Lung (tissue), 12 donors: ENCODE data around the gene ATP5PO. TPM values are rescaled to one million over a fixed set of nuclear protein-coding genes. Genes with fewer than 3 reads are reported as not detected.

Experiments used
- ATAC-seq: fragments of 200-7000 bp; cut with Tn5 transposase; one replicate; pipeline ENCODE4 v1.9.1; 2020; ENCODE audit warnings: moderate number of reproducible peaks; ENCODE audit not compliant: insufficient read depth, low FRiP score
- DNase-seq, 3 donors: peaks; one replicate each; pipeline ENCODE4 v3.0.0-alpha.2; 2013 to 2017
- H3K27ac ChIP-seq, 2 donors: one replicate each; pipeline ENCODE4 v1.5.1; 2013; ENCODE audit warnings: mild to moderate bottlenecking in 2 of 2, moderate library complexity in 2 of 2, control low read depth in 1 of 2, inconsistent platforms in 1 of 2, low read depth in 1 of 2, low read length in 1 of 2
- H3K27me3 ChIP-seq, 3 donors: one replicate each; pipeline ENCODE4 v1.5.1; 2013; ENCODE audit warnings: low read length in 2 of 3; ENCODE audit not compliant: control insufficient read depth in 3 of 3, insufficient read depth in 3 of 3
- H3K36me3 ChIP-seq, 4 donors: one replicate each; pipeline ENCODE4 v1.5.1; 2013; ENCODE audit warnings: low read length in 4 of 4, mild to moderate bottlenecking in 1 of 4, moderate library complexity in 1 of 4; ENCODE audit not compliant: control insufficient read depth in 4 of 4, insufficient read depth in 4 of 4
- H3K4me1 ChIP-seq, 5 donors: one replicate each; pipeline ENCODE4 v1.5.1; 2013; ENCODE audit warnings: low read length in 5 of 5, mild to moderate bottlenecking in 2 of 5, moderate library complexity in 1 of 5; ENCODE audit not compliant: control insufficient read depth in 5 of 5, insufficient read depth in 5 of 5
- H3K4me3 ChIP-seq: one replicate; pipeline ENCODE4 v1.5.1; 2013; ENCODE audit warnings: mild to moderate bottlenecking, control low read depth, moderate library complexity
- H3K9ac ChIP-seq, 2 donors: one replicate each; pipeline ENCODE4 v1.5.1; 2013; ENCODE audit warnings: low read length in 2 of 2, control low read depth in 1 of 2; ENCODE audit not compliant: insufficient read depth in 1 of 2
- H3K9me3 ChIP-seq, 4 donors: one replicate each; pipeline ENCODE4 v1.5.1; 2013; ENCODE audit warnings: low read length in 3 of 4, mild to moderate bottlenecking in 1 of 4, moderate library complexity in 1 of 4; ENCODE audit not compliant: control insufficient read depth in 4 of 4, insufficient read depth in 3 of 4
- CTCF ChIP-seq: IDR thresholded peaks from 2 replicates; pipeline ENCODE4 v1.5.1; 2012; ENCODE audit warnings: mild to moderate bottlenecking; ENCODE audit errors: control extremely low read depth, extremely low read depth
- WGBS, 2 donors: extraction: QIAGEN DNeasy Blood & Tissue Kit; methylation state at CpG; one replicate each; pipeline ENCODE4 v1.1.7; 2013; 5-methylcytosine and 5-hydroxymethylcytosine counted together
- polyA plus RNA-seq, 2 donors: library from polyadenylated mRNA; stranded (reverse); fragments of 200-250 nt; gene quantifications; one replicate each; pipeline ENCODE4 v1.2.1, GENCODE V29; 2013
- total RNA-seq, 2 donors: library from RNA; depleted of rRNA in 1 of 2; stranded (reverse); fragments of >200 nt in 1 of 2; gene quantifications; one replicate each; pipeline ENCODE4 v1.2.1, GENCODE V29; 2014 to 2021
- donor health status: control.
- donor health status: control.
- donor health status: Bipolar disorder and iron deficiency.
- donor health status: healthy.
- donor health status: DM: yes; HTN: yes; CAD: no.

ATP5PO gene
- total and polyA plus RNA-seq, 4 donors: 146 to 287 (median 175) TPM

GRCh38 chr21:33855190-33855589 lies 60.4 kb downstream of the ATP5PO start:
- Histone ChIP-seq H3K27me3 (no peaks in the 10 kb centered on the region), H3K9ac (no peak overlapping the region), H3K4me1 (no peaks in the 10 kb centered on the region), H3K4me3 (no peak overlapping the region), H3K9me3 (peaks cover 0 to 2% (median 0%) of the 10 kb centered on the region in 4 donors), H3K36me3 (no peaks in the 10 kb centered on the region), H3K27ac (no peak overlapping the region)
- no peak for DNase-seq
- no peak for TF ChIP-seq CTCF
- ATAC-seq: no peak
- 95 to 96% methylated on average over 6 of the region's 6 CpGs for WGBS, 2 donors

GRCh38 chr21:33854604-33855003 lies 61.0 kb downstream of the ATP5PO start:
- Histone ChIP-seq H3K27me3 (no peaks in the 10 kb centered on the region), H3K4me3 (no peak overlapping the region), H3K4me1 (no peaks in the 10 kb centered on the region), H3K9ac (no peak overlapping the region), H3K9me3 (peaks cover 0 to 2% (median 0%) of the 10 kb centered on the region in 4 donors), H3K27ac (no peak overlapping the region), H3K36me3 (no peaks in the 10 kb centered on the region)
- DNase-seq (no peak), ATAC-seq (no peak)
- no peak for TF ChIP-seq CTCF
- WGBS, 2 donors: 60 to 71% methylated on average over 5 of the region's 5 CpGs

Other genes with a start within 250 kb of the ATP5PO start
- gene MRPS6, start 157.8 kb upstream of the ATP5PO start, total RNA-seq: 10 to 100 TPM; 28.4 to 38.3 TPM
- 10 to 100 TPM; 35.9 to 73.9 TPM for gene MRPS6, start 157.8 kb upstream of the ATP5PO start, polyA plus RNA-seq
- 10 to 100 TPM; 10.9 to 49.1 TPM for gene SLC5A3, start 157.8 kb upstream of the ATP5PO start, total RNA-seq
- 1 to 10 TPM; 1.8 to 3.1 TPM for gene SLC5A3, start 157.8 kb upstream of the ATP5PO start, polyA plus RNA-seq